MM.1S (cell line): ENCODE measurements around the gene OBSCN.

Experiments
- DNase-seq: peaks from one replicate; pipeline ENCODE4 v3.0.0-alpha.2; 2015
- H2AFZ ChIP-seq: fragments of 300-600 bp; sonication (generic); 2 replicates; pipeline ENCODE4 v1.6.0; 2016; ENCODE audit warnings: antibody characterized with exemption, low read length
- H3F3A ChIP-seq: fragments of 300-600 bp; sonication (generic); 2 replicates; pipeline ENCODE4 v1.6.1; 2016; ENCODE audit warnings: mild to moderate bottlenecking, antibody characterized with exemption, low read length, moderate library complexity, mixed read lengths; ENCODE audit not compliant: insufficient read depth
- H3K27ac ChIP-seq: fragments of 300-600 bp; sonication (generic); 2 replicates; pipeline ENCODE4 v1.5.1; 2016; ENCODE audit warnings: mild to moderate bottlenecking, low read length
- H3K27me3 ChIP-seq: fragments of 300-600 bp; sonication (generic); replicated peaks from 2 replicates; pipeline ENCODE4 v1.6.0; 2016; ENCODE audit warnings: low read length; ENCODE audit not compliant: insufficient read depth
- H3K36me3 ChIP-seq: fragments of 300-600 bp; sonication (generic); replicated peaks from 2 replicates; pipeline ENCODE4 v1.6.1; 2016; ENCODE audit warnings: mild to moderate bottlenecking, low read length, mixed read lengths; ENCODE audit not compliant: insufficient read depth
- H3K4me1 ChIP-seq: fragments of 300-600 bp; sonication (generic); 2 replicates; pipeline ENCODE4 v1.6.1; 2016; ENCODE audit warnings: low read length, mixed read lengths
- H3K4me2 ChIP-seq: fragments of 300-600 bp; sonication (generic); 2 replicates; pipeline ENCODE4 v1.6.0; 2016; ENCODE audit warnings: low read depth, low read length
- H3K4me3 ChIP-seq: fragments of 300-600 bp; sonication (generic); 2 replicates; pipeline ENCODE4 v1.5.1; 2016; ENCODE audit warnings: low read length, mixed read lengths
- H3K79me2 ChIP-seq: fragments of 300-600 bp; sonication (generic); 2 replicates; pipeline ENCODE4 v1.6.1; 2016; ENCODE audit warnings: mixed run types, low read length, mixed read lengths
- H3K9ac ChIP-seq: fragments of 300-600 bp; sonication (generic); 2 replicates; pipeline ENCODE4 v1.6.1; 2016; ENCODE audit warnings: low read length, mixed read lengths
- H3K9me2 ChIP-seq: fragments of 300-600 bp; sonication (generic); replicated peaks from 2 replicates; pipeline ENCODE4 v1.6.1; 2016; ENCODE audit warnings: mild to moderate bottlenecking, low read length, mixed read lengths; ENCODE audit not compliant: insufficient read depth
- H3K9me3 ChIP-seq: fragments of 300-600 bp; sonication (generic); replicated peaks from 2 replicates; pipeline ENCODE4 v1.6.1; 2016; ENCODE audit warnings: mild to moderate bottlenecking, low read length, mixed read lengths; ENCODE audit not compliant: insufficient read depth
- H4K20me1 ChIP-seq: fragments of 300-600 bp; sonication (generic); 2 replicates; pipeline ENCODE4 v1.6.1; 2016; ENCODE audit warnings: mild to moderate bottlenecking, low read length, moderate library complexity, mixed read lengths; ENCODE audit not compliant: insufficient read depth
- EZH2 ChIP-seq: fragments of 300-600 bp; sonication (generic); optimal IDR thresholded peaks from 2 replicates; pipeline ENCODE3; 2017; ENCODE audit warnings: low read depth, mild to moderate bottlenecking, antibody characterized with exemption, low read length, mixed read lengths
- EZH2phosphoT487 ChIP-seq: fragments of 300-600 bp; sonication (generic); IDR thresholded peaks from 2 replicates; pipeline ENCODE4 v1.6.1; 2018; ENCODE audit warnings: antibody characterized with exemption, low read length
- TF ChIP-seq, protein P1 (sequence below): fragments of 300-600 bp; sonication (generic); IDR thresholded peaks from 2 replicates; pipeline ENCODE4 v1.5.1; 2016; ENCODE audit warnings: antibody characterized with exemption, low read length, mixed read lengths

OBSCN gene

DNA sequence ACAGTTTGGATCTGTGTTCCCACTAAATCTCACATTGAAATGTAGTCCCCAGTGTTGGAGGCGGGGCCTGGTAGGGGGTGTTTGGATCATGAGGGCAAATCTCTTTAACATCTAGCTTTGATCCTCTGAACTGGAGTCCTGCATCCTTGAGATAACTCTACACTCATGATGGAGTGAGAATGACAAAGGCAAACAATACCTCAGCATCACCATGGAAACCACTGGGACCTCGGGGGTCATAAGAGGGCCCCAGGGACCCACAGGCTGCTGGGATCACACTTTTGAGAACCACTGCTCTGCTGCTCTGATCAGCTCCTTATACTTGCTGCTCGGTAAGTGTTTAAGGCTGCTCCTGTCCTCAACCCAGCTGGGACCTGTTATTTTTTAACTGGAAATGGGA is 13.4 kb upstream of the OBSCN start:
- H3K4me3 ChIP-seq, result no peak overlapping the region
- no peaks in the 10 kb centered on the region for H3F3A ChIP-seq
- no peaks in the 10 kb centered on the region for H3K9me2 ChIP-seq
- H3K4me2 ChIP-seq, result no peak overlapping the region
- no peaks in the 10 kb centered on the region for H3K36me3 ChIP-seq
- H4K20me1 ChIP-seq, result no peaks in the 10 kb centered on the region
- no peak overlapping the region for H3K27ac ChIP-seq
- no peaks in the 10 kb centered on the region for H3K4me1 ChIP-seq
- H3K9me3 ChIP-seq, result no peaks in the 10 kb centered on the region
- no peaks in the 10 kb centered on the region for H3K79me2 ChIP-seq
- no peak overlapping the region for H3K9ac ChIP-seq
- H3K27me3 ChIP-seq, result no peaks in the 10 kb centered on the region
- TF ChIP-seq, protein P1, sequence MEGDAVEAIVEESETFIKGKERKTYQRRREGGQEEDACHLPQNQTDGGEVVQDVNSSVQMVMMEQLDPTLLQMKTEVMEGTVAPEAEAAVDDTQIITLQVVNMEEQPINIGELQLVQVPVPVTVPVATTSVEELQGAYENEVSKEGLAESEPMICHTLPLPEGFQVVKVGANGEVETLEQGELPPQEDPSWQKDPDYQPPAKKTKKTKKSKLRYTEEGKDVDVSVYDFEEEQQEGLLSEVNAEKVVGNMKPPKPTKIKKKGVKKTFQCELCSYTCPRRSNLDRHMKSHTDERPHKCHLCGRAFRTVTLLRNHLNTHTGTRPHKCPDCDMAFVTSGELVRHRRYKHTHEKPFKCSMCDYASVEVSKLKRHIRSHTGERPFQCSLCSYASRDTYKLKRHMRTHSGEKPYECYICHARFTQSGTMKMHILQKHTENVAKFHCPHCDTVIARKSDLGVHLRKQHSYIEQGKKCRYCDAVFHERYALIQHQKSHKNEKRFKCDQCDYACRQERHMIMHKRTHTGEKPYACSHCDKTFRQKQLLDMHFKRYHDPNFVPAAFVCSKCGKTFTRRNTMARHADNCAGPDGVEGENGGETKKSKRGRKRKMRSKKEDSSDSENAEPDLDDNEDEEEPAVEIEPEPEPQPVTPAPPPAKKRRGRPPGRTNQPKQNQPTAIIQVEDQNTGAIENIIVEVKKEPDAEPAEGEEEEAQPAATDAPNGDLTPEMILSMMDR, result no peak
- H2AFZ ChIP-seq, result no peak overlapping the region
- no peak for DNase-seq

DNA sequence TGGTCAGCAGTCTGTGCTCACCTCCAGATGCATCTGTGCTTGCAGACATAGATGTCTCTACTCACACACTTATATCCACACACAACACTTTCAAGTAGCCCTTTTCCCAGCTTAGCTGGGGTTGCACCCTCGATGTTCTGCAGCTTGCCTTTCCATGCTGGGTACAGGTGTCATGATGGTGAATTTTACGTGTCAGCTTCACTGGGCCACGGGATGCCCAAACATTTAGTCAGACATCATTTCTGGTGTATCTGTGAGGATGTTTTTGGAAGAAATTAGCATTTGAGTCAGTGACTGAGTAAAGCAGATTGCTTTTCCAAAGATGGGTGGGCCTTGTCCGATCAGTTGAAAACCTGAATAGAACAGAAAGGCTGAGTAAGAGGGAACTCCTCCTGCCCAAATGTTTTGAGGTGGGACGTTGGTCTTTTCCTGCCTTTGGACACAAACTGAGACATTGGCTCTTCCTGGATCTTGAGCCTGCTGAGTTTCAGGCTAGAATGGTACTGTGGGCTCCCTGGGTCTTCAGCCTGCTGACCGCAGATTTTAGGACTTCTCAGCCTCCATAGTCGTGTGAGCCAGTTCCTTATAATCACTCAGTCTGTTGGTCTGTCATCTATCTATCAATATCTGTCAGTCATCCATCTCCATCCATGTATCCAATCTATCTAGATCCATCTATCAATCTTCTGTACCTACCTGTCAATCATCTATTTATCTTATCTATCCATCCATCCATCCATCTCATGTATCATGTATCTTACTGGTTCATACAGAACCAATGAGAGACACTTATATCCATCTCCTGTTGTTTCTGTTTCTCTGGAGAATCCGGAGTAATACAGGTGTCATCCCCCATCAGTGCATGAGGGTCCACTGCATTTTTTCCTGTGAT is 12.7 kb upstream of the OBSCN start:
- no peaks in the 10 kb centered on the region for H3K79me2 ChIP-seq
- H3K4me3 ChIP-seq, result no peak overlapping the region
- H3K9me2 ChIP-seq, result no peaks in the 10 kb centered on the region
- DNase-seq, result no peak
- no peaks in the 10 kb centered on the region for H3K4me1 ChIP-seq
- H3K27me3 ChIP-seq, result no peaks in the 10 kb centered on the region
- no peaks in the 10 kb centered on the region for H3K9me3 ChIP-seq
- H4K20me1 ChIP-seq, result no peaks in the 10 kb centered on the region
- no peak overlapping the region for H3K4me2 ChIP-seq
- H3F3A ChIP-seq, result no peaks in the 10 kb centered on the region
- no peak overlapping the region for H3K27ac ChIP-seq
- TF ChIP-seq EZH2 (no peak), EZH2phosphoT487 (no peak)
- TF ChIP-seq, protein P1, result no peak
- H2AFZ ChIP-seq, result no peak overlapping the region
- no peak overlapping the region for H3K9ac ChIP-seq
- no peaks in the 10 kb centered on the region for H3K36me3 ChIP-seq

DNA sequence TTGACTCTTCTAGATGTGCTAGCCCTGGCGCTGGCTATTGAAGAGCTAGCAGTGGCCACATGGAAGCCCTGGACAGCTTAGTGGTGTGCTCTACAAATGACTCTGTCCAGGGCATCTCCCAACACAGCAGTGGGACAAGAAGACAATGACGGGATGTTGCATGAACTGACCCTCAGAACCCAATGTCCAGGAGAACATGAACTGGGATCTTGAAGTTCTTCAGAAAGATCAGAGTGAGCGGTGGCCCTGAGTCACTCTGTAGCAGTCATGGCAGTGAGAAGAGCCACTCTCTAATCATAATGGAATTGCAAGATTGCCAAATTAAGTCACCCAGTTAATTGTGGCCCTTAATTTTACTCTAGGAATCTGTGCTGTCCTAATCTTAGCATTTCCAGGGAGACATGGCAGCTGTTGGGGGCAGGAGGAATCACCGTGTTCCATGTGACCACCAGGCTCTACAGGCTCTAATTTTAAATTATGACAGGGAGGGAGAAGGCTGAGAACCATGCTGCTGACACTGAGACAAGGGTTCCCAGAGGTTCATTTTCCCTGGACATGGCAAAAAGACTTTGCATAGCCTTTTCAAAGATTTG is 10.2 kb upstream of the OBSCN start:
- TF ChIP-seq, protein P1, result no peak
- no peak for TF ChIP-seq EZH2
- TF ChIP-seq EZH2phosphoT487, result no peak
- Histone ChIP-seq H3K9me3 (no peaks in the 10 kb centered on the region), H3K9me2 (no peaks in the 10 kb centered on the region), H2AFZ (no peak overlapping the region), H3K27me3 (no peaks in the 10 kb centered on the region), H3K4me3 (no peak overlapping the region), H4K20me1 (no peaks in the 10 kb centered on the region), H3K9ac (no peak overlapping the region), H3K79me2 (no peaks in the 10 kb centered on the region), H3K36me3 (no peaks in the 10 kb centered on the region), H3K4me2 (no peak overlapping the region), H3K4me1 (no peaks in the 10 kb centered on the region), H3F3A (no peaks in the 10 kb centered on the region), H3K27ac (no peak overlapping the region)
- no peak for DNase-seq
